Loucy (cell line): Measurements from ENCODE around the gene SIRT6.

ENCODE experiments used
- EZH2phosphoT487 ChIP-seq: fragments of 200-600 bp; IDR thresholded peaks from 2 replicates; pipeline ENCODE4 v1.6.1; 2018; ENCODE audit warnings: antibody characterized with exemption, mild to moderate bottlenecking, moderate library complexity, borderline replicate concordance
- TF ChIP-seq, protein P1 (sequence below): fragments of 200-600 bp; sonication (generic); conservative IDR thresholded peaks from 2 replicates; pipeline ENCODE4 v1.5.1; 2014; ENCODE audit warnings: mild to moderate bottlenecking, antibody characterized with exemption, low read length

DNA sequence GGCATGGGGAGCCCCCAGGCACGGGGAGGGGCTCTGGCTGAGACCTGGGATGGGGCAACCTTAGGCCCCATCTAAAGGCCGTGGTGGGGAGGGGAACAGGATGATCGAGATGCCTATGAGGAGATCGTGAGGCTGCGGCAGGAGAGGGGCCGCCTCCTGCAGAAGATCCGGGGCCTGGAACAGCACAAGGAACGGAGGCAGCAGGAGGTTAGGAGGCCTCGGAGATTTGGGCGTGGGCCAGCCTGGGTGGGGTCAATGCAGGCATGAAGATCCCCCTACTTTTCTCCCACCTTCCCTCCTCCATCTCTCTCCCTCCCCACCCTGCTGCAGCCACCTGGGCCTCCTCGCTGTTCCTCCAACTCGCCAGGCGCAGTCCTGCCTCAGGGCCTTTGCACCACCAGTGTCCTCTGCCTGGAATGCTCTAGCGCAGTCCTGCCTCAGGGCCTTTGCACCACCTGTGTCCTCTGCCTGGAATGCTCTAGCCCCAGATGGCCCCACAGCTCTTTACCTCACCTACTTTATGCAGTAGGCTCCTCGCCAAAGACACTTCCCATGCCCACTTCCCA lies 27.9 kb upstream of the SIRT6 start:
- TF ChIP-seq, protein P1, sequence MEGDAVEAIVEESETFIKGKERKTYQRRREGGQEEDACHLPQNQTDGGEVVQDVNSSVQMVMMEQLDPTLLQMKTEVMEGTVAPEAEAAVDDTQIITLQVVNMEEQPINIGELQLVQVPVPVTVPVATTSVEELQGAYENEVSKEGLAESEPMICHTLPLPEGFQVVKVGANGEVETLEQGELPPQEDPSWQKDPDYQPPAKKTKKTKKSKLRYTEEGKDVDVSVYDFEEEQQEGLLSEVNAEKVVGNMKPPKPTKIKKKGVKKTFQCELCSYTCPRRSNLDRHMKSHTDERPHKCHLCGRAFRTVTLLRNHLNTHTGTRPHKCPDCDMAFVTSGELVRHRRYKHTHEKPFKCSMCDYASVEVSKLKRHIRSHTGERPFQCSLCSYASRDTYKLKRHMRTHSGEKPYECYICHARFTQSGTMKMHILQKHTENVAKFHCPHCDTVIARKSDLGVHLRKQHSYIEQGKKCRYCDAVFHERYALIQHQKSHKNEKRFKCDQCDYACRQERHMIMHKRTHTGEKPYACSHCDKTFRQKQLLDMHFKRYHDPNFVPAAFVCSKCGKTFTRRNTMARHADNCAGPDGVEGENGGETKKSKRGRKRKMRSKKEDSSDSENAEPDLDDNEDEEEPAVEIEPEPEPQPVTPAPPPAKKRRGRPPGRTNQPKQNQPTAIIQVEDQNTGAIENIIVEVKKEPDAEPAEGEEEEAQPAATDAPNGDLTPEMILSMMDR: no peak
- no peak for TF ChIP-seq EZH2phosphoT487
